IPS DF 4.7 (cell line): Measurements from ENCODE around the gene SNAPC4.

ENCODE experiments used
- DNase-seq: peaks from one replicate; pipeline ENCODE4 v3.0.0-alpha.2; 2013; ENCODE audit warnings: low spot score; ENCODE audit errors: extremely low read depth

Gene SNAPC4

GRCh38 chr9:136372561-136373299 is 27.2 kb downstream of the SNAPC4 start:
- DNase-seq: no peak

- no peak for DNase-seq
Observed at GRCh38 chr9:136372006-136372405, 28.0 kb downstream of the SNAPC4 start.

GRCh38 chr9:136371533-136371880 is 28.5 kb downstream of the SNAPC4 start:
- DNase-seq: no peak

- DNase-seq: no peak
Observed at GRCh38 chr9:136370687-136371532, 29.1 kb downstream of the SNAPC4 start.

GRCh38 chr9:136370037-136370436 is 29.9 kb downstream of the SNAPC4 start:
- DNase-seq: no peak

- no peak for DNase-seq
Observed at GRCh38 chr9:136368190-136368589, 31.8 kb downstream of the SNAPC4 start.

GRCh38 chr9:136367296-136368145 is 32.4 kb downstream of the SNAPC4 start:
- DNase-seq: no peak

- DNase-seq: no peak
Observed at GRCh38 chr9:136366826-136367225, 33.1 kb downstream of the SNAPC4 start.

GRCh38 chr9:136365775-136366222 is 34.2 kb downstream of the SNAPC4 start:
- no peak for DNase-seq

- DNase-seq: no peak
Observed at GRCh38 chr9:136364942-136365774, 34.8 kb downstream of the SNAPC4 start.

- no peak for DNase-seq
Observed at GRCh38 chr9:136363949-136364748, 35.8 kb downstream of the SNAPC4 start.

GRCh38 chr9:136363106-136363948 is 36.6 kb downstream of the SNAPC4 start, which contains the start of gene DNLZ:
Gene DNLZ, minus strand, starts transcription at chr9:136363744. Its CDS starts 30 bp downstream, at chr9:136363714.
- DNase-seq: no peak

GRCh38 chr9:136362450-136362784 is 37.6 kb downstream of the SNAPC4 start:
- no peak for DNase-seq

GRCh38 chr9:136361754-136362449 is 38.1 kb downstream of the SNAPC4 start:
- DNase-seq: no peak

- no peak for DNase-seq
Observed at GRCh38 chr9:136361047-136361753, 38.8 kb downstream of the SNAPC4 start.

GRCh38 chr9:136359774-136360718 is 39.9 kb downstream of the SNAPC4 start:
- no peak for DNase-seq

- no peak for DNase-seq
Observed at GRCh38 chr9:136358888-136359287, 41.1 kb downstream of the SNAPC4 start.
